HL-60/S4 (cell line): ENCODE measurements around the gene OR5H2.
"Not testable (repeated sequence)": the region's sequence is repeated elsewhere in the genome, so short reads cannot be mapped to it uniquely, and the experiment has no call there.

Experiments used
- in situ Hi-C: fragments of 300-500 bp; cut with MboI; formaldehyde crosslinking; loops from 2 replicates; pipeline ENCODE4 v1.14.3; 2022; ENCODE audit warnings: low sequenced_read_pairs

Gene OR5H2

GRCh38 chr3:98282205-98282604 is at the start of gene OR5H2:
OR5H2 (plus strand) TSS chr3:98282505; CDS start chr3:98282903, 398 bp downstream.
- in situ Hi-C loops, result no loop called here

GRCh38 chr3:98233468-98233867 is 48.8 kb upstream of the OR5H2 start:
- in situ Hi-C loops, result no loop called here

- in situ Hi-C loops, result no loop called here
These were observed 42.2 kb upstream of the OR5H2 start for GRCh38 chr3:98240131-98240530.

GRCh38 chr3:98242155-98242554 is 40.1 kb upstream of the OR5H2 start:
- in situ Hi-C loops, result no loop called here

DNA sequence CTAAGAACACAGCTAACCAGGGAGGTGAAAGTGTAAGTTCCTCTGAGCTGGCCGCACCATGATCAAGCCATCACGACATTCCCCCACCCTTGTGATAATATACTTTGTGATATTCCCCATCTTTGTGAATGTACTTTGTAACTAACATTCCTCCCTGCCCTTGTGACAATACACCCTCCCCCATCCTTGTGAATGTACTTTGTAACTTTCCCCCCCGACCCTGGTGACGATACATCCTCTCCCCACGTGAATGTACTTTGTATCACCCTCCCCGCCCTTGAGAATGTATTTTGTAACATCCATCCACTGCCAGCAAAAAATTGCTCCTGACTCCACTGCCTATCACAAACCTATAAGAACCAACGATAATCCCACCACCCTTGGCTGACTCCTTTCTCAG is 38.5 kb upstream of the OR5H2 start:
- in situ Hi-C loops, result no loop called here

GRCh38 chr3:98246142-98246541 is 36.2 kb upstream of the OR5H2 start:
- in situ Hi-C loops, result no loop called here

DNA sequence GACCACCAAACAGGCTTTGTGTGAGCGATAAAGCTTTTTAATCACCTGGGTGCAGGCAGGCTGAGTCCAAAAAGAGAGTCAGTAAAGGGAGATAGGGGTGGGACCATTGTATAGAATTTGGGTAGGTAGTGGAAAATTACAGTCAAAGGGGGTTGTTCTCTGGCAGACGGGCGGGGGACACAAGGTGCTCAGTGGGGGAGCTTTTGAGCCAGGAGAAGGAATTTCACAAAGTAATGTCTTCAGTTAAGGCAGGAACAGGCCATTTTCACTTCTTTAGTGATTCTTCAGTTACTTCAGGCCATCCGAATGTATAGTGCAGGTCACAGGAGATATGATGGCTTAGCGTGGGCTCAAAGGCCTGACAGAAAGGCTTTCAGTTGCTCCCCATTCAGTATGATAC is 26.3 kb upstream of the OR5H2 start:
- in situ Hi-C loops, result not testable (repeated sequence)

DNA sequence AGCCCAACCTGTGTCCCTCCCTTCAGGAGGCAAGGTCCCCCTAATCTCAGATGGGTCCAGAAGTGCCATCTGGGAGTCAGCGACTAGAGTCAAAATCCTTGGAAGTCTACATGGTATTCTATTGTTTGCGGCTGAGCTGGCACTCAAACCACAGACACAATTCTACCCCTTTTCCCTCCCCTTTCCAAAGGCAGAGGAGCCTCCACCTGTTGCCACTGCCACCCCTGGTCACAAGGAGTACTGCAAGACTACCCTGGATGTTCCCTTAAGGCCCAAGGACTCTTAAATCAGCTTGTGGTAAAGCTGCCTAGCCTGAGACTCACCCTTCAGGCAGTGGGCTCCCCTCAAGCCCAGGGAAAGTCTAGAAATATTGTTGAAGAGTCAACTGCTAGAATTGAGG is 22.6 kb upstream of the OR5H2 start:
- in situ Hi-C loops, result no loop called here

DNA sequence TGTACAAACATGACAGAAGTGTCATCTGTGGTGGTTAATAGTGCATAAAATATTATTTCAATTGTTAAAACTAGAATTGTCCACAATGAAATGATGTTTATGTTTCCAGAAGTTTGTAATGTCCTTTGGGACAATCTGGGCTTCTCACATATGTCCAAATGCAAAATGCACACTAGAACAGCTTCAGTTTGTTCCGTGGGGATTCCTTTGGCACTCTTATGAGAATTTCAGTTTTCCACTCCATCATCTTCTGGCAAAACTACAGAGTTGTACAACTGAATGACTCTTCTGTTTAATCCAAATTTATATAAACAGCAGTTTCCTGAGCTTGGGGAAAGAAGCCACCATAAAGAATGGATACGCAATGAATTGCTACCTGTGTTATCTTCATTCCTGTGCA is 20.3 kb upstream of the OR5H2 start:
- in situ Hi-C loops, result no loop called here

DNA sequence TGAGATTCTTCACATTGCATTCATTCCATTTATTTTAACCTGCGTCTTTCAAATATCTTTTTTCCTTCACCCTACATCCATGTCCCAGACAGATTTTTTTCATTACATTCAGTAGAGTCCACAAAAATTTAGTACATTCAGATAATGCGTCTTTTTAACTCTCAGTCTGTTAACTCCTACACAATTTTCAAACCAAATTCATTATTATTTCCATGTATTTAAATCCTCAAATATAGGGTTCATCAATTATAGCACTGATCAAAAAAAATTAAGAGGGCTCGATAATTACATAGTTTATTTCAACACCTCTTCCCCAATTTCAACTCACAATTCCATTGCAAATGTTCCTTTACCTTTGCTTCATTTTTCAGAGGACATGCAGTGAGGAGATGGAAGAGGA is 18.4 kb upstream of the OR5H2 start, which contains the start of gene OR5H6:
OR5H6 (plus strand) TSS at position 301 of the 400 bp plus-strand sequence; CDS start at position 390, 89 bp downstream.
- in situ Hi-C loops, result no loop called here

DNA sequence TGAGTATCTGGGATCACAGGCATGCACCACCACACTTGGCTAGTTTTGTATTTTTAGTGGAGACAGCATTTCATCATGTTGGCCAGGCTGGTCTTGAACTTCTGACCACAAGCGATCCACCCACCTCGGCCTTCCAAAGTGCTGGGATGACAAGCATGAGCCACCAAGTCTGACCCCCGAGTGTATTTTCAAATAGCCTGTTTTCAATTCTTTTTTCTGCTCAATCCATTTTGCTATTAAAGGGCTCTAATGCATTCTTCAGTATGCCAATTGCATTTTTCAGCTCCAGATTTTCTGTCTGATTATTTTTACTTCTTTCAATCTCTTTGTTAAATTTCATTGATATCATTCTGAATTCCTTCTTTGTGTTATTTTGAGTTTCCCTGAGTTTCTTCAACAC is 12.5 kb upstream of the OR5H2 start:
- in situ Hi-C loops, result no loop called here

DNA sequence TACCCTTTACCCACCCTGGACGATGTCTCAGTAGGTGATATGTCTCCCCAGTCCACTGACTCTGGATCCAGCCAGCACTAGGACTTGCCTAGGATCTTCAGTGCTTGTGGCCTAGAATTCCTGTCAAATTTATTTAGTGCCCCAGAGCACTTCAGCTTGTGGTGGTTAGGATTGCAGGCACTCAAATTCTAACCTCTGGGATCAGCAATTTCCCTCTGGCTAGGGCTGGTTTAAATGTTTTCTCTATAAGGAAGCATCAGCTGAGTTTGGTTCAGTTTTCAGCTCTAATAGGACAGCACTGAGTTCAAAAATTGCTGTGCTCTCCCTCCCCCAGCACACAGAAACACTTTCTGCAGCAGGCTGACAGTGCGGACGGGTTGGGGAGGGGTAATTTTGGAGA is 10.2 kb upstream of the OR5H2 start:
- in situ Hi-C loops, result no loop called here

- in situ Hi-C loops, result no loop called here
These were observed 7.4 kb upstream of the OR5H2 start for GRCh38 chr3:98274914-98275313.

DNA sequence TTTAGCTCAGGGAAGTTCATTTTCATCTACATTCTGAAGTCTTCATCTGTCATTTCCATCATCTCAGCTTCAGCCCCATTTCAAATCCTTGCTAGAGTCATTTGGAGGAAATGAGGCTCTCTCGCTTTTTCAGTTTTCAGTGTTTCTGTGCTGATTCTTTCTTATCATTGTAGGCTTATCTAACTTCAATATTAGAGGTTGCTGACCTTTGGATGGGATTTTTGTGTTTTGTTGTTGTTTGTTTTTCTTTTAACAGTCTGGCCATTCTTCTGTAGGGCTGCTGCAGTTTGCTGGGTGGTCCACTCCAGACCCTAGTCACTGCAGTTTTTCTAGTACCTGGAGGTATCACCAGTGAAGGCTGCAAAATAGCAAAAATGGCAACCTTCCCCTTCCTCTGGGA is 8.6 kb downstream of the OR5H2 start:
- in situ Hi-C loops, result no loop called here

GRCh38 chr3:98291332-98291957 is 9.1 kb downstream of the OR5H2 start:
- in situ Hi-C loops, result no loop called here

DNA sequence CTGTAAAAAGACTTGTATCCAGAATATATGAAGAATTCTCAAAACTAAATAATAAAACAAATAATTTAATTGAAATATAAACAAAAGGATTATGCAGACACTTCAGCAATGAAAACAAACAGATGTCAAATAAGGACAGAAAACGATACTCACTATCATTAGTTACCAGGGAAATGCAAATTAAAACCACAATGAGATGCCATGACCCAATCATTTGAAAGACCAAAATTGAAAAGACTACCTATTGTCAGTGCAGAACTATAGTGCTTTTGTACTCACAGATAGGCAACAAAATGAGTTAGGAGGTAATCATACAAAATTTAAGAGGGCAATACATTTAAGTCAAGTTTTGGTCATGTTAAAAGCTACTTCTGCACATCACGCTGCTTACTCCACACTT is 39.8 kb downstream of the OR5H2 start:
- in situ Hi-C loops, result no loop called here

GRCh38 chr3:98322686-98323085 is 40.4 kb downstream of the OR5H2 start:
- in situ Hi-C loops, result no loop called here

DNA sequence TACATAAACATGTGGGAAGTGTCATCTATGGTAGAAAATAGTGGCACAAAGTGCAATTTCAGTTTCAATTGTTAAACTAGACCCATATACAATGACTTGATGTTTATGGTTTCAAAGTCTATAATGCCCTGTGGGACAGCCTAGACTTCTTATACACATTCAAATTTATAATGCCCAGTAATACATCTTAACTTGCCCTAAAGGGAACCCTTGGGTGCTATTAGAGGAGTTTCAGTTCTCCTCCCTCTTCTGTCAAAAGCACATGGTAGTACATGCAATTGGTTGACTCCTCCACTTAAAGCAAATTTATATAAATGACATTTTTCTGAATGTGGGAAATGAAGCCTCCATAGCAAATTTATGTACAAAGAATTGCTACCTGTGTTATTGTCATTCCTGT is 41.1 kb downstream of the OR5H2 start:
- in situ Hi-C loops, result no loop called here

DNA sequence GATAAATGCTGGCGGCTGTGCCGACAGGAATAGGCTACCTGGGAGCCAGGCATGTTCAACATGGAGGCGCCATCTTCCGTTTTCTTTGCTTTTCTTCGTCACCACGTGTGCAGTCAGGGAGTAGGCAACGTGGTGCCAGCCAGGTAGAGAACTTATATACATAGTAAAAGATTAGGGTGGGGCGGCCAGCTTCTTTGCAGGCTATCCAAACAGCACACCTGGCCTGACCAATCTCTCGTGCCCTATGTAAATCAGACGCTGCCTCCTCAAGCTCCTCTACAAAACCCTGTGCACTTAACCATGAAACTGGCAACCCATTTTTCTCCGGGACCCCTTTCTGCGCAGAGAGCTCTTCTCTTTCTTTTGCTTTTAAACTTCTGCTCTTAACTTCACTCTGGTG is 42.8 kb downstream of the OR5H2 start:
- in situ Hi-C loops, result loop anchor here (5.0 kb wide), 1 partner anchor 283 kb away; no protein-coding TSS in a partner anchor

DNA sequence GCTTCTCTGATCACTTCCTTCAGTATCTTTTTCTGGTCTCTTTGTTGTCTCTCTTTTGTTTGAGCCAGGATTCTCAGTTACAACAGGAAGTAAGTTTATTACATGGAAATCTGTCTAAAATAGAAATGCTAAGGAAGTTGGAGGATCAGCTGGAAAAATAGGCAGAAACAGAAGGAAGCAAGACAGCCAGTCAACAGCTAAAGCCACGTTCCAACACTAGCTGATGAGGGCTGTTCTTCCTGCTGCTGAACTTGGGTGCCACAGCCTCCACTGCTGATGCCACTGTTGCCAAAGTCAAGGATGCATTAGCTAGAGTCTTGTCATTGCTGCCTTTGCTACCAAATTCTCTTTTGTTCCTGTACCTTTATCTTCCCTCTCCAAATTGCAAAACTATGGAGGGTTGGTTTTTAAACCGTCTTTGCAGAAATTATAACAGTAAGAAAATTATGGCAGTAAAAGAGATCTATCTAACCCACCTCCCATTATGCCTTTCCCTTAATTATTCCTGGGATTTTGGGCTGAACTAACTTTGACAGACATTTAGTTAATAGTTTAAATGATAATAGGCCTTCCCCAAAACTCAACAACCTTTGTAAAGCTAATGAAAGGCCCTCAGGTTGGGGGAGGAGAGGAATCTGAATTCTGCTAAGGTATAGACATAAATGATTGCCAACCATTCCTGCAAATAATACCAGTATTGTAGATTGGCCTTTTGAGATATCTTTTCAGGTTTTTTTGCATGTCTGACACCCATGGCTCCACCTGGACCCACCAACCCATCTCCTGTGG is 44.0 kb downstream of the OR5H2 start:
- in situ Hi-C loops, result loop anchor here (5.0 kb wide), 1 partner anchor 284 kb away; no protein-coding TSS in a partner anchor

- in situ Hi-C loops, result loop anchor here (5.0 kb wide), 1 partner anchor 285 kb away; no protein-coding TSS in a partner anchor
These were observed 44.6 kb downstream of the OR5H2 start for GRCh38 chr3:98326945-98327344.

DNA sequence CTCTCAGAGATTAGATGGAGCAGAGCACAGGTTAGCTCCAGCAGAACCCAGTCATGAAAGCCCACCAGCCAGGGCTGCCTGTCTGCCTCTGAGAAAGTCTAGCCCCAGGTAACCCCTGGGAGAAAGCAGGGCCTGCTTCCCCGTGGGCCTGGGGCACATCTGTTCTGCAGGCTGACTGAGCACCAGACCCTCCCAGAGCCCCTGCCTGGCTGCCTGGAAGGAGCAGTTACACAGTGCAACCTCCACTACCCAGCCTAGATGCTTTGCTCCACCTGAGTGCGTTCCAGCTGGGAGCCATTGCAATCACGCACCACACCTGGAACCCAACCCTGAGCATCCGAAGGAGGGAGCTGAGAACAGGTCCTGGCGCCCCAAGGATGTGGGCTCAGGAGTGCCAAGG is 46.6 kb downstream of the OR5H2 start:
- in situ Hi-C loops, result loop anchor here (5.0 kb wide), 1 partner anchor 287 kb away; no protein-coding TSS in a partner anchor
